GM12874 (cell line): ENCODE results near the gene ZFHX2.

Experiments used
- TF ChIP-seq, protein P1 (sequence below): IDR thresholded peaks from 2 replicates; pipeline ENCODE4 v1.5.1; 2011; ENCODE audit warnings: low read depth, mild to moderate bottlenecking, control low read depth, low read length, moderate library complexity; ENCODE audit not compliant: insufficient read depth

The ZFHX2 gene

DNA sequence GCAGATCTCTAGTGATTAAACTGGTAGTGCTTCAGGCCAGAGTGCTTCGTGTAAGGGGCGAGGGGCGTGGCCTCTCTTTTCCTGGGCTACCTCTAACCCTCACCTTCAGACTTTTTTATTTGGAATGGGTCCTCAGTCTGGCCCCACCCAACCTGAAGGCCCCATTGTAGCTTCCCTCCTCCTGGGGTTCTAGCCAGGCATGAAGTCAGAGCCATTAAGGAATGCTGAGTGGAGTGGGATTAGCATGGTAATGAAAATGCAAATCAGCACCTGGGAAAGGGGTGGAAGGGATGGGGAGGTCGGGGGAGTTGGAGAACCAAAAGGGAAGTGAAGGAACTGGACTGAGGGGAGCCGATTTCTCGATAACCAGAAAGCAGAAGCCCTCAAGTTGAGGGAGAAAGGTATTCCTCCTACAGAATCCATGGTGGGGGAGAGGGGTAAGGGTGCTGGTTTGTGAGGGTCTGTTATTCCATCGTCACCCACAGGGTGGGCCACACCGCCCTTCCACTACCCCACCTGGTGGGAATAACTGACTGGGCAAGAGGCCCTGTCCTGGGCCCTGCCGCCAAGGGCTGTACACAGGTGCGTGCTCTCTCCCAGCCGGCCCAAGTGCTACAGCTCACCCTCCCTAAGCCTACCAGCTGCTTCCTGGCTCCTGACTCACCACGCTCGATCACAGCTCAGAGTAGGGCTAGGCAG, 14.1 kb downstream of the ZFHX2 start:
- TF ChIP-seq, protein P1, sequence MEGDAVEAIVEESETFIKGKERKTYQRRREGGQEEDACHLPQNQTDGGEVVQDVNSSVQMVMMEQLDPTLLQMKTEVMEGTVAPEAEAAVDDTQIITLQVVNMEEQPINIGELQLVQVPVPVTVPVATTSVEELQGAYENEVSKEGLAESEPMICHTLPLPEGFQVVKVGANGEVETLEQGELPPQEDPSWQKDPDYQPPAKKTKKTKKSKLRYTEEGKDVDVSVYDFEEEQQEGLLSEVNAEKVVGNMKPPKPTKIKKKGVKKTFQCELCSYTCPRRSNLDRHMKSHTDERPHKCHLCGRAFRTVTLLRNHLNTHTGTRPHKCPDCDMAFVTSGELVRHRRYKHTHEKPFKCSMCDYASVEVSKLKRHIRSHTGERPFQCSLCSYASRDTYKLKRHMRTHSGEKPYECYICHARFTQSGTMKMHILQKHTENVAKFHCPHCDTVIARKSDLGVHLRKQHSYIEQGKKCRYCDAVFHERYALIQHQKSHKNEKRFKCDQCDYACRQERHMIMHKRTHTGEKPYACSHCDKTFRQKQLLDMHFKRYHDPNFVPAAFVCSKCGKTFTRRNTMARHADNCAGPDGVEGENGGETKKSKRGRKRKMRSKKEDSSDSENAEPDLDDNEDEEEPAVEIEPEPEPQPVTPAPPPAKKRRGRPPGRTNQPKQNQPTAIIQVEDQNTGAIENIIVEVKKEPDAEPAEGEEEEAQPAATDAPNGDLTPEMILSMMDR = no peak

DNA sequence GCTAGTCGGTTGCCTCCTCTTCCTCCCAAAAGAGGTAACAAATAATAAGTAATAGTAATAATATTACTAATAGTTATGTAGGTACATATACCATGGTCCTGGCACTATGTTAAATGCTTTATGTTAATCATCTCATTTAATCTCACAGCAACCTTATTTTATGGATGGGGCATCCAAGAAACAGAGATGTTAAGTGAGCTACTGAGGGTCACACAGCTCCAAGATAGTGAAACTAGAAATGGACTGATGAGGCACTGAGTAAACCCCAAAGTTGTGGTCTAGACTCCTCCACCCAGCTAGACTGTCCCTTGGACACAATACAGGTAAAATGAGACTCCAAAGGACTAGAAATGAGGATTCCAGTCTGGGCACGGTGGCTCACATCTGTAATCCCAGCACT, 15.1 kb downstream of the ZFHX2 start:
- TF ChIP-seq, protein P1 = no peak

DNA sequence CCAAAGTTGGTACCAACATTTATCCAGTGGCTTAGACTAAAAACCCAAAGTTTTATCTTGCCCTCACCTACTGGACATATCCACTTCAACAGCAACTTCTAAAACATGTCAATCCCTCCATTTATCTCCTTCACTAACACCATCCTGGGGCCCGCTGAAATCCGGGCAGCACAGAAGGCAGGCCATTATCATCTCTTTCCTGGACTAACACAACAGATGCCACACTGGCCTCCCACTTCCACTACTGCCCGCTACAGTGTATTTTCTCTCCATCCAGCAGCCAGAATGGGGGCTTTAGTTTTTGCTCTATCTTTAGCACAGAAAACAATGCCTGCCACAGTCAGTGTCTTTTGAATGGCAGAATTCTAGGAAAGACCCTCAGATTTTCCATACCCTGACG, 15.6 kb downstream of the ZFHX2 start:
- TF ChIP-seq, protein P1 = no peak

DNA sequence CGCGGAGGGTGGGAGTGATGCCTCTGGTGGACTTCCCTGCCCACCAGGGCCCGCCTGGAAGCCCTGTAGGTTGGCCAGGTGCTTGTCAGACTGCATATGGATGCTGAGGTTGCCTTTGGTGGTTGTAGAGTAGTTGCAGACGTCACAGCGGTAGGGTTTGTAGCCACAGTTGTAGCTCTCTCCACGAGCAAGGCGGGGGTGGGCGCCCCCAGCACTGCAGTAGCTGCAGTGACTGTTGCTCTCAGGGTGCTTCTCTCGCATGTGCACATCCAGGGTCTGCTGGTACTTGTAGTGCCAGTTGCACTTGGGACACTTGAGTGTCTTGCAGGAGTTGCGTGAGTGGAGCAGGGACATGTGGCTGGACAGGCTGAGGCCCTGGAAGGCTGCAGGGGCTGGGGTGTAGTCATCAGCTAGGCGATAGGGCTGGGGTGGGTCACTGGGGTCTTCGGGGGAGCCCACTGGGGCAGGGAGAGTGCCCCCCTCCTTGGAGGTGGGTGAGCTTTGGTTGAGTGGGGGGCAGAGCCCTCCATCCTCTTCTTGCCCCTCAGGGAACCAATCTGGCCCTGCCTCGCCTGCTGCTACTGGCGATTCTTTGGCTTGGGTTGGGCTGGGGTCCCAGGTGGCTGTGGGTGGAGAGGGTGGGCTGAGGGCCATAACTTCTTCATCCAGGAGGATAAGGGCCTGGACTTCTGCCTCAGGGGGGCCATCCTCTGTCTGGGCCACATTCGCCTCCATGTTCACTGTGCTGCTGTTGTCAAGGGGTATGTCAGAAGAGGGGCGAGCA, 17.7 kb downstream of the ZFHX2 start:
- TF ChIP-seq, protein P1 = no peak

DNA sequence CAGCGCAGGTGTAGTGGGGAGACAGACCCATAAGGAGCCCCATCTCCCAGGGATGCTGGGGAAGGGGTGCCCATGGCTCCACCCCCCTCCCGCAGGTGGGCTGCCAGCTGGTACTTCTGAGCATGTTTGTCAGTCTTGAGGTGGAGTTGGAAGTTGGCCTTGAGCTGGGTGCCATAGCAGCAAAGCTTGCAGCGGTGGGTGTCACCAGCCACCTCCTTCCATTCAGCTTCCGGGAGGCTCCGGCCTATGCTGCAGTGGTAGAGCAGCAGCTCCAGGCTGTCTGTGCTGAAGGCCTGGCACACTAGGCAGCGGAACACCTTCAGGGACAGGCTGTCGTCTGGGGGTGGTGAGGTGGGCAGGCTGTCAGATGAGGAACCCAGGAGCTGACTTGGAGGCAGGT, 18.9 kb downstream of the ZFHX2 start:
- TF ChIP-seq, protein P1 = no peak

DNA sequence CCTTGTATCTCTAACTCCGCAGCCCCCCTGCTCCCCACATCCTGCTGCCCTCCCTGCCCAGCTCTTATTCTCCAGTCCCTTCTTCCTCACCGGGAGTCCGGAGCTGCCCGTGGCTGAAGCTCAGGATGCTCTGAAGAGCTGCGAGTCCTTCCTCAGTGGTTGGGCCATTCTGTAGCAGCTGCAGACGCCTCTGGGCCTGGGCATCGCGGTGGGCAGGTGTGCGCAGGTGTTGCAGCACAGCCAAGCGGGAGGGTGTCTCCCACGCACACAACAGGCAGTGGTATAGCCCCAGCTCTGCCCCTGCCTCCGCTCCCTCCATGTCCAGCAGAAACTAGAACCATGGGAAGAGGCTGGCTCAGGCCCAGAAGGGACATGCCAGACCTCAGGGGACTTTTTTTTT, 20.2 kb downstream of the ZFHX2 start:
- TF ChIP-seq, protein P1 = no peak

DNA sequence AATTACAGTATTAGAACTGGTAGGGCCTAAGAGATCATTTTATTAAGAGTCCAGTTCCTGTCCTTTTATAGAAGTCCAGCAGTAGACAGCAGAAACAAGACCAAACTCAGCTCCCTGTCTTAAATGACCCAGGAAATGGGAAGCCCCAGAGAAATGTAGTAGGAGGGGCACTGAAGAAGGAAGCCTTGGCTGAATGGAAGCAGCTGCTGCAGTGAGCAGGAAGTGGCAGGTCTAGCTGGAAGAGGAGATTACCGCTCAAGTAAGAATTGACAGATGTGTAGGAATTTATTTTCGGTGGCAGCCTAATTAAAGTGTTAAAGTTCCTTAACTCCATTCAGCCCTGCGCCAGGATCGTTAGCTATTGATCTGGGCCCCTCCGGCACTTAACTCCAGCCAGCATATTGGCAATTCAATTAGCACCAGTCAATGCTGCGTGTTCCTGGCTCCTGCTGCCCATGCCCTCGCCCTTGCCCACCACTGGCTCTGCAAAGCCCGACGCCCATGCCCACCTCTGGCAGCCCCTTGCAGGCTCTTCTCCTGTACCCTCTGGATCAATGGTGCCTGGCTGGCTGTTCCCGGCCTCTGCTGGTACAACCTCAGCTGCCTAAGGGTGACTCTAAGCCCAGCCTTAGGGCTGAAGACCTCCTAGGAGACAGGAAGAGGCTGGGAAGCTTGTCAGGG, 21.1 kb downstream of the ZFHX2 start:
- TF ChIP-seq, protein P1 = no peak
